ENCODE measurements around the gene KIF11.

KIF11 gene

GRCh38 chr10:92681306-92681834 is 88.4 kb downstream of the KIF11 start:
- DNase-seq (ENCODE audit: low spot score), result no peak

- DNase-seq (ENCODE audit: low spot score), result no peak
Observed at GRCh38 chr10:92688573-92688926, 95.6 kb downstream of the KIF11 start.

GRCh38 chr10:92688927-92689662 is 96.2 kb downstream of the KIF11 start:
- no peak for DNase-seq (ENCODE audit: low spot score)

GRCh38 chr10:92689663-92690210 is 96.8 kb downstream of the KIF11 start, which contains the start of gene HHEX:
TSS of gene HHEX (plus strand) at chr10:92689955. CDS start at chr10:92689987, 32 bp downstream.
- peak; percentile 68 for DNase-seq (ENCODE audit: low spot score)

- peak; percentile 64 for DNase-seq (ENCODE audit: low spot score)
Observed at GRCh38 chr10:92690211-92690914, 97.4 kb downstream of the KIF11 start.

- DNase-seq (ENCODE audit: low spot score), result no peak
Observed at GRCh38 chr10:92690915-92691590, 98.1 kb downstream of the KIF11 start.

- no peak for DNase-seq (ENCODE audit: low spot score)
Observed at GRCh38 chr10:92691591-92692079, 98.7 kb downstream of the KIF11 start.

GRCh38 chr10:92692080-92692671 is 99.2 kb downstream of the KIF11 start:
- DNase-seq (ENCODE audit: low spot score), result no peak

- DNase-seq (ENCODE audit: low spot score), result no peak
Observed at GRCh38 chr10:92692697-92693533, 100.0 kb downstream of the KIF11 start.

- no peak for DNase-seq (ENCODE audit: low spot score)
Observed at GRCh38 chr10:92693534-92693893, 100.6 kb downstream of the KIF11 start.

- no peak for DNase-seq (ENCODE audit: low spot score)
Observed at GRCh38 chr10:92695679-92696605, 103.0 kb downstream of the KIF11 start.

- no peak for DNase-seq (ENCODE audit: low spot score)
Observed at GRCh38 chr10:92696606-92697383, 103.9 kb downstream of the KIF11 start.

GRCh38 chr10:92697663-92698511 is 105.0 kb downstream of the KIF11 start:
- DNase-seq (ENCODE audit: low spot score), result no peak

GRCh38 chr10:92699193-92699517 is 106.2 kb downstream of the KIF11 start:
- DNase-seq (ENCODE audit: low spot score), result no peak

GRCh38 chr10:92699518-92700381 is 106.8 kb downstream of the KIF11 start:
- peak; percentile 50 for DNase-seq (ENCODE audit: low spot score)

GRCh38 chr10:92702301-92702916 is 109.5 kb downstream of the KIF11 start:
- no peak for DNase-seq (ENCODE audit: low spot score)

All from SW480 (cell line).